Endometrial microvascular endothelial cells (primary cell): ENCODE data around the gene FAM13C. TPM values are rescaled to one million over a fixed set of nuclear protein-coding genes. Genes with fewer than 3 reads are reported as not detected.

ENCODE experiments used
- in situ Hi-C: cut with HindIII; loops from 2 replicates; pipeline ENCODE4 v1.10.0; 2017; ENCODE audit warnings: low sequenced_read_pairs, low pct_unique_long_range_greater_than_20kb; ENCODE audit errors: inconsistent ontology term
- total RNA-seq: library from RNA; depleted of rRNA; stranded (reverse); fragments of >200 nt; gene quantifications from one replicate; pipeline ENCODE4 v1.2.3, GENCODE V29; 2015; ENCODE audit errors: inconsistent ontology term

FAM13C gene
- total RNA-seq, 1 donor from 2014 or later: not detected

GRCh38 chr10:59366290-59366689 lies 3.9 kb upstream of the FAM13C start:
- in situ Hi-C loops: no loop called here

GRCh38 chr10:59363446-59363958 lies 1.2 kb upstream of the FAM13C start:
- in situ Hi-C loops: no loop called here

GRCh38 chr10:59362959-59363381 lies 621 bp upstream of the FAM13C start:
- in situ Hi-C loops: no loop called here

GRCh38 chr10:59361663-59362143 lies 646 bp downstream of the FAM13C start:
- in situ Hi-C loops: no loop called here

GRCh38 chr10:59360605-59361405 lies 1.5 kb downstream of the FAM13C start:
- in situ Hi-C loops: no loop called here

- in situ Hi-C loops: no loop called here
These were observed 3.8 kb downstream of the FAM13C start for GRCh38 chr10:59358576-59358975.

GRCh38 chr10:59354434-59354833 lies 7.9 kb downstream of the FAM13C start:
- in situ Hi-C loops: no loop called here

GRCh38 chr10:59350558-59350957 lies 11.8 kb downstream of the FAM13C start:
- in situ Hi-C loops: no loop called here

GRCh38 chr10:59346321-59346720 lies 16.0 kb downstream of the FAM13C start:
- in situ Hi-C loops: no loop called here

GRCh38 chr10:59342723-59343122 lies 19.6 kb downstream of the FAM13C start:
- in situ Hi-C loops: no loop called here

- in situ Hi-C loops: no loop called here
These were observed 20.3 kb downstream of the FAM13C start for GRCh38 chr10:59342000-59342399.

GRCh38 chr10:59340285-59340684 lies 22.1 kb downstream of the FAM13C start:
- in situ Hi-C loops: no loop called here

GRCh38 chr10:59339351-59339750 lies 23.0 kb downstream of the FAM13C start:
- in situ Hi-C loops: no loop called here

GRCh38 chr10:59337201-59337652 lies 25.1 kb downstream of the FAM13C start:
- in situ Hi-C loops: no loop called here

- in situ Hi-C loops: no loop called here
These were observed 25.7 kb downstream of the FAM13C start for GRCh38 chr10:59336632-59337031.

- in situ Hi-C loops: no loop called here
These were observed 26.9 kb downstream of the FAM13C start for GRCh38 chr10:59335497-59335896.

GRCh38 chr10:59333701-59334100 lies 28.6 kb downstream of the FAM13C start:
- in situ Hi-C loops: no loop called here

GRCh38 chr10:59332581-59332980 lies 29.8 kb downstream of the FAM13C start:
- in situ Hi-C loops: no loop called here

- in situ Hi-C loops: no loop called here
These were observed 30.7 kb downstream of the FAM13C start for GRCh38 chr10:59331661-59332060.

- in situ Hi-C loops: no loop called here
These were observed 37.2 kb downstream of the FAM13C start for GRCh38 chr10:59325116-59325515.
